ENCODE data around the gene TNFRSF14. TPM values are rescaled to one million over a fixed set of nuclear protein-coding genes. Genes with fewer than 3 reads are reported as not detected.

The TNFRSF14 gene
- total and polyA plus RNA-seq, 2 experiments from 2014 or later = not detected

DNA sequence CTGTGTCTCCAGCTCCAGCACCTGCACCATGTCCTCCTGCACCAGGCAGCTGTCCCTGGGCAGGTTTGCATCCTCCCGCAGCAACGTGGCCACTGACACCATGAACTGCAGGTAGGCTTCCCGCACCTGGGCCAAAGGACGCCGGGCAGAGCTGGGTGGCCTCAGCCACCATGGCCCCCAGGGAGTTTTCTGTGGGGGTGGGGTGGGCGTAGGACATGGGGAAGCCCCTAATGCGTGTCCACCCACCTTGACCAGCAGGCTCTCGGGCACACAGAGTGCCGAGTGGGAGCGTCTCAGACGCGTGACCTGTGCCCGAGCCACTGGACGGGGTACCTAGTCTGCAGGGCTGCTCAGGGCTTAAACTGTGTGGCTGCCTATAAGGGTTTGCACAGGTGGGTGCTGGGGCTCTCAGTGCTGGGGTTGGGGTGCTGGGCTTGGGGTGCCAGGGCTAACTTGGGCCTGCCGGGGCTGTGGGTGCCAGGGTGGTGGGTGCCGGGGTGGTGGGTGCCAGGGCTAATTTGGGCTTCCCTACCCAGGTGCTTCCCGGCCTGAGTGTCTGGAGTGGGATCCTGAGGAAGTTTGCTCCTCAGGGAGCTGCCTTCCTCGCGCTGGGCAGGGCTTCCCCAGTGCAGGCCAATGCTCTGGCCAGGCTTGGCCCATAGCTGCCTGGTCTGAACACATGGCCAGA is 48.1 kb downstream of the TNFRSF14 start:
- H3K4me3 Mint-ChIP-seq = no peak overlapping the region
- ATAC-seq = no peak
- Histone ChIP-seq H3K4me3 (no peak overlapping the region), H3K79me2 (replicated peaks; ENCODE audit: insufficient read depth) (no peaks in the 10 kb centered on the region), H4K20me1 (replicated peaks; ENCODE audit: insufficient read depth) (no peaks in the 10 kb centered on the region), H3K27me3 (ENCODE audit: insufficient read depth) (no peaks in the 10 kb centered on the region), H3K36me3 (ENCODE audit: insufficient read depth) (no peaks in the 10 kb centered on the region), H3K4me1 (ENCODE audit: insufficient read depth) (no peaks in the 10 kb centered on the region), H3K27ac (ENCODE audit: low read depth) (no peak overlapping the region), H3K4me2 (no peak overlapping the region), H3F3A (replicated peaks; ENCODE audit: low read depth) (no peaks in the 10 kb centered on the region), H2AFZ (no peak overlapping the region), H3K9me2 (ENCODE audit: insufficient read depth) (no peaks in the 10 kb centered on the region)
- H3K36me3 Mint-ChIP-seq (ENCODE audit: low read depth) = no peaks in the 10 kb centered on the region
- no peak overlapping the region for H3K27ac Mint-ChIP-seq
- H3K27me3 Mint-ChIP-seq (ENCODE audit: insufficient read depth, low read depth, poor library complexity) = peaks cover 3% of the 10 kb centered on the region
- H3K9me3 Mint-ChIP-seq = no peaks in the 10 kb centered on the region
- TF ChIP-seq, protein P1, sequence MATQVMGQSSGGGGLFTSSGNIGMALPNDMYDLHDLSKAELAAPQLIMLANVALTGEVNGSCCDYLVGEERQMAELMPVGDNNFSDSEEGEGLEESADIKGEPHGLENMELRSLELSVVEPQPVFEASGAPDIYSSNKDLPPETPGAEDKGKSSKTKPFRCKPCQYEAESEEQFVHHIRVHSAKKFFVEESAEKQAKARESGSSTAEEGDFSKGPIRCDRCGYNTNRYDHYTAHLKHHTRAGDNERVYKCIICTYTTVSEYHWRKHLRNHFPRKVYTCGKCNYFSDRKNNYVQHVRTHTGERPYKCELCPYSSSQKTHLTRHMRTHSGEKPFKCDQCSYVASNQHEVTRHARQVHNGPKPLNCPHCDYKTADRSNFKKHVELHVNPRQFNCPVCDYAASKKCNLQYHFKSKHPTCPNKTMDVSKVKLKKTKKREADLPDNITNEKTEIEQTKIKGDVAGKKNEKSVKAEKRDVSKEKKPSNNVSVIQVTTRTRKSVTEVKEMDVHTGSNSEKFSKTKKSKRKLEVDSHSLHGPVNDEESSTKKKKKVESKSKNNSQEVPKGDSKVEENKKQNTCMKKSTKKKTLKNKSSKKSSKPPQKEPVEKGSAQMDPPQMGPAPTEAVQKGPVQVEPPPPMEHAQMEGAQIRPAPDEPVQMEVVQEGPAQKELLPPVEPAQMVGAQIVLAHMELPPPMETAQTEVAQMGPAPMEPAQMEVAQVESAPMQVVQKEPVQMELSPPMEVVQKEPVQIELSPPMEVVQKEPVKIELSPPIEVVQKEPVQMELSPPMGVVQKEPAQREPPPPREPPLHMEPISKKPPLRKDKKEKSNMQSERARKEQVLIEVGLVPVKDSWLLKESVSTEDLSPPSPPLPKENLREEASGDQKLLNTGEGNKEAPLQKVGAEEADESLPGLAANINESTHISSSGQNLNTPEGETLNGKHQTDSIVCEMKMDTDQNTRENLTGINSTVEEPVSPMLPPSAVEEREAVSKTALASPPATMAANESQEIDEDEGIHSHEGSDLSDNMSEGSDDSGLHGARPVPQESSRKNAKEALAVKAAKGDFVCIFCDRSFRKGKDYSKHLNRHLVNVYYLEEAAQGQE (IDR thresholded peaks at IDR 0.05; ENCODE audit: unreplicated experiment) = no peak
- TF ChIP-seq, protein P2, sequence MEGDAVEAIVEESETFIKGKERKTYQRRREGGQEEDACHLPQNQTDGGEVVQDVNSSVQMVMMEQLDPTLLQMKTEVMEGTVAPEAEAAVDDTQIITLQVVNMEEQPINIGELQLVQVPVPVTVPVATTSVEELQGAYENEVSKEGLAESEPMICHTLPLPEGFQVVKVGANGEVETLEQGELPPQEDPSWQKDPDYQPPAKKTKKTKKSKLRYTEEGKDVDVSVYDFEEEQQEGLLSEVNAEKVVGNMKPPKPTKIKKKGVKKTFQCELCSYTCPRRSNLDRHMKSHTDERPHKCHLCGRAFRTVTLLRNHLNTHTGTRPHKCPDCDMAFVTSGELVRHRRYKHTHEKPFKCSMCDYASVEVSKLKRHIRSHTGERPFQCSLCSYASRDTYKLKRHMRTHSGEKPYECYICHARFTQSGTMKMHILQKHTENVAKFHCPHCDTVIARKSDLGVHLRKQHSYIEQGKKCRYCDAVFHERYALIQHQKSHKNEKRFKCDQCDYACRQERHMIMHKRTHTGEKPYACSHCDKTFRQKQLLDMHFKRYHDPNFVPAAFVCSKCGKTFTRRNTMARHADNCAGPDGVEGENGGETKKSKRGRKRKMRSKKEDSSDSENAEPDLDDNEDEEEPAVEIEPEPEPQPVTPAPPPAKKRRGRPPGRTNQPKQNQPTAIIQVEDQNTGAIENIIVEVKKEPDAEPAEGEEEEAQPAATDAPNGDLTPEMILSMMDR (conservative IDR thresholded peaks at IDR 0.05; ENCODE audit: low read depth in 2 of 2) = no peak
- TF ChIP-seq POLR2AphosphoS5 (IDR thresholded peaks at IDR 0.05; ENCODE audit: low read depth) = no peak
- TF ChIP-seq NANOG (IDR thresholded peaks at IDR 0.05; ENCODE audit: borderline replicate concordance) = no peak
- no peak for TF ChIP-seq CREB1 (CRISPR knock-in tag; IDR thresholded peaks at IDR 0.05; ENCODE audit: low read depth)
- TF ChIP-seq EZH2 (IDR thresholded peaks at IDR 0.05; ENCODE audit: low read depth, unreplicated experiment) = no peak
- TF ChIP-seq, protein P3, sequence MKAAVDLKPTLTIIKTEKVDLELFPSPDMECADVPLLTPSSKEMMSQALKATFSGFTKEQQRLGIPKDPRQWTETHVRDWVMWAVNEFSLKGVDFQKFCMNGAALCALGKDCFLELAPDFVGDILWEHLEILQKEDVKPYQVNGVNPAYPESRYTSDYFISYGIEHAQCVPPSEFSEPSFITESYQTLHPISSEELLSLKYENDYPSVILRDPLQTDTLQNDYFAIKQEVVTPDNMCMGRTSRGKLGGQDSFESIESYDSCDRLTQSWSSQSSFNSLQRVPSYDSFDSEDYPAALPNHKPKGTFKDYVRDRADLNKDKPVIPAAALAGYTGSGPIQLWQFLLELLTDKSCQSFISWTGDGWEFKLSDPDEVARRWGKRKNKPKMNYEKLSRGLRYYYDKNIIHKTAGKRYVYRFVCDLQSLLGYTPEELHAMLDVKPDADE (IDR thresholded peaks at IDR 0.05) = no peak
- TF ChIP-seq, protein P4, sequence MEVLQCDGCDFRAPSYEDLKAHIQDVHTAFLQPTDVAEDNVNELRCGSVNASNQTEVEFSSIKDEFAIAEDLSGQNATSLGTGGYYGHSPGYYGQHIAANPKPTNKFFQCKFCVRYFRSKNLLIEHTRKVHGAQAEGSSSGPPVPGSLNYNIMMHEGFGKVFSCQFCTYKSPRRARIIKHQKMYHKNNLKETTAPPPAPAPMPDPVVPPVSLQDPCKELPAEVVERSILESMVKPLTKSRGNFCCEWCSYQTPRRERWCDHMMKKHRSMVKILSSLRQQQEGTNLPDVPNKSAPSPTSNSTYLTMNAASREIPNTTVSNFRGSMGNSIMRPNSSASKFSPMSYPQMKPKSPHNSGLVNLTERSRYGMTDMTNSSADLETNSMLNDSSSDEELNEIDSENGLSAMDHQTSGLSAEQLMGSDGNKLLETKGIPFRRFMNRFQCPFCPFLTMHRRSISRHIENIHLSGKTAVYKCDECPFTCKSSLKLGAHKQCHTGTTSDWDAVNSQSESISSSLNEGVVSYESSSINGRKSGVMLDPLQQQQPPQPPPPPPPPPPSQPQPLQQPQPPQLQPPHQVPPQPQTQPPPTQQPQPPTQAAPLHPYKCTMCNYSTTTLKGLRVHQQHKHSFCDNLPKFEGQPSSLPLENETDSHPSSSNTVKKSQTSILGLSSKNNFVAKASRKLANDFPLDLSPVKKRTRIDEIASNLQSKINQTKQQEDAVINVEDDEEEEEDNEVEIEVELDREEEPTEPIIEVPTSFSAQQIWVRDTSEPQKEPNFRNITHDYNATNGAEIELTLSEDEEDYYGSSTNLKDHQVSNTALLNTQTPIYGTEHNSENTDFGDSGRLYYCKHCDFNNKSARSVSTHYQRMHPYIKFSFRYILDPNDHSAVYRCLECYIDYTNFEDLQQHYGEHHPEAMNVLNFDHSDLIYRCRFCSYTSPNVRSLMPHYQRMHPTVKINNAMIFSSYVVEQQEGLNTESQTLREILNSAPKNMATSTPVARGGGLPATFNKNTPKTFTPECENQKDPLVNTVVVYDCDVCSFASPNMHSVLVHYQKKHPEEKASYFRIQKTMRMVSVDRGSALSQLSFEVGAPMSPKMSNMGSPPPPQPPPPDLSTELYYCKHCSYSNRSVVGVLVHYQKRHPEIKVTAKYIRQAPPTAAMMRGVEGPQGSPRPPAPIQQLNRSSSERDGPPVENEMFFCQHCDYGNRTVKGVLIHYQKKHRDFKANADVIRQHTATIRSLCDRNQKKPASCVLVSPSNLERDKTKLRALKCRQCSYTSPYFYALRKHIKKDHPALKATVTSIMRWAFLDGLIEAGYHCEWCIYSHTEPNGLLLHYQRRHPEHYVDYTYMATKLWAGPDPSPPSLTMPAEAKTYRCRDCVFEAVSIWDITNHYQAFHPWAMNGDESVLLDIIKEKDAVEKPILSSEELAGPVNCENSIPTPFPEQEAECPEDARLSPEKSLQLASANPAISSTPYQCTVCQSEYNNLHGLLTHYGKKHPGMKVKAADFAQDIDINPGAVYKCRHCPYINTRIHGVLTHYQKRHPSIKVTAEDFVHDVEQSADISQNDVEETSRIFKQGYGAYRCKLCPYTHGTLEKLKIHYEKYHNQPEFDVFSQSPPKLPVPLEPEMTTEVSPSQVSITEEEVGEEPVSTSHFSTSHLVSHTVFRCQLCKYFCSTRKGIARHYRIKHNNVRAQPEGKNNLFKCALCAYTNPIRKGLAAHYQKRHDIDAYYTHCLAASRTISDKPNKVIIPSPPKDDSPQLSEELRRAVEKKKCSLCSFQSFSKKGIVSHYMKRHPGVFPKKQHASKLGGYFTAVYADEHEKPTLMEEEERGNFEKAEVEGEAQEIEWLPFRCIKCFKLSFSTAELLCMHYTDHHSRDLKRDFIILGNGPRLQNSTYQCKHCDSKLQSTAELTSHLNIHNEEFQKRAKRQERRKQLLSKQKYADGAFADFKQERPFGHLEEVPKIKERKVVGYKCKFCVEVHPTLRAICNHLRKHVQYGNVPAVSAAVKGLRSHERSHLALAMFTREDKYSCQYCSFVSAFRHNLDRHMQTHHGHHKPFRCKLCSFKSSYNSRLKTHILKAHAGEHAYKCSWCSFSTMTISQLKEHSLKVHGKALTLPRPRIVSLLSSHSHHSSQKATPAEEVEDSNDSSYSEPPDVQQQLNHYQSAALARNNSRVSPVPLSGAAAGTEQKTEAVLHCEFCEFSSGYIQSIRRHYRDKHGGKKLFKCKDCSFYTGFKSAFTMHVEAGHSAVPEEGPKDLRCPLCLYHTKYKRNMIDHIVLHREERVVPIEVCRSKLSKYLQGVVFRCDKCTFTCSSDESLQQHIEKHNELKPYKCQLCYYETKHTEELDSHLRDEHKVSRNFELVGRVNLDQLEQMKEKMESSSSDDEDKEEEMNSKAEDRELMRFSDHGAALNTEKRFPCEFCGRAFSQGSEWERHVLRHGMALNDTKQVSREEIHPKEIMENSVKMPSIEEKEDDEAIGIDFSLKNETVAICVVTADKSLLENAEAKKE (CRISPR knock-in tag; IDR thresholded peaks at IDR 0.05) = no peak
- no peak for TF ChIP-seq EZH2phosphoT487 (IDR thresholded peaks at IDR 0.05; ENCODE audit: unreplicated experiment)
- no peak for TF ChIP-seq JUNB (IDR thresholded peaks at IDR 0.05; ENCODE audit: unreplicated experiment)
- TF ChIP-seq ZNF114 (CRISPR knock-in tag; IDR thresholded peaks at IDR 0.05) = no peak
- no peak for TF ChIP-seq STAT1 (IDR thresholded peaks at IDR 0.05; ENCODE audit: unreplicated experiment)
- TF ChIP-seq ZNF331 (CRISPR knock-in tag; IDR thresholded peaks at IDR 0.05; ENCODE audit: low read depth) = no peak
- no peak for DNase-seq (ENCODE audit: low spot score)
- no peaks in the 10 kb centered on the region for H3K4me1 Mint-ChIP-seq
